Natural killer cell (primary cell): Measurements from ENCODE around the gene IL10. TPM values are rescaled to one million over a fixed set of nuclear protein-coding genes. Genes with fewer than 3 reads are reported as not detected.

Experiments used
- ATAC-seq, 3 donors: fragments of 150-1000 bp in 2 of 3; fragments of 200-7000 bp in 1 of 3; cut with Tn5 transposase; 1 replicate in 1 of 3; 2 replicates in 2 of 3; pipeline ENCODE4 v1.10.0; 2021; ENCODE audit warnings: mild to moderate bottlenecking in 2 of 3, moderate library complexity in 2 of 3
- DNase-seq, 2 donors: peaks; one replicate each; pipeline versions ENCODE4 v3.0.0 to v3.0.0-alpha.2; 2013 to 2021; ENCODE audit warnings: mixed read lengths in 1 of 2
- H3K27ac ChIP-seq: one replicate; pipeline ENCODE4 v1.5.1; 2013; ENCODE audit warnings: mild to moderate bottlenecking, low read length
- H3K27me3 ChIP-seq: one replicate; pipeline ENCODE4 v1.6.1; 2013; ENCODE audit warnings: low read length; ENCODE audit not compliant: control insufficient read depth, insufficient read depth
- H3K36me3 ChIP-seq: one replicate; pipeline ENCODE4 v1.6.1; 2013; ENCODE audit warnings: low read length; ENCODE audit not compliant: control insufficient read depth, insufficient read depth
- H3K4me1 ChIP-seq: one replicate; pipeline ENCODE4 v1.6.1; 2013; ENCODE audit warnings: low read length; ENCODE audit not compliant: control insufficient read depth, insufficient read depth
- H3K4me3 ChIP-seq: one replicate; pipeline ENCODE4 v1.5.1; 2013; ENCODE audit warnings: low read length
- H3K9me3 ChIP-seq: one replicate; pipeline ENCODE4 v1.6.1; 2013; ENCODE audit warnings: low read length; ENCODE audit not compliant: control insufficient read depth, insufficient read depth
- H3K27ac Mint-ChIP-seq, 2 donors: one replicate each; pipeline ENCODE4 v1.8.0; 2022; ENCODE audit warnings: mild to moderate bottlenecking in 2 of 2, mixed read lengths in 2 of 2, moderate library complexity in 1 of 2
- H3K27me3 Mint-ChIP-seq, 2 donors: one replicate each; pipeline ENCODE4 v1.8.0; 2022; ENCODE audit warnings: low read depth in 2 of 2, mixed read lengths in 2 of 2
- H3K36me3 Mint-ChIP-seq: one replicate; pipeline ENCODE4 v1.8.0; 2022; ENCODE audit warnings: mixed read lengths
- H3K4me1 Mint-ChIP-seq, 2 donors: one replicate each; pipeline ENCODE4 v1.8.0; 2022; ENCODE audit warnings: mixed read lengths in 2 of 2
- H3K4me3 Mint-ChIP-seq: one replicate; pipeline ENCODE4 v1.8.0; 2022; ENCODE audit warnings: mild to moderate bottlenecking, moderate library complexity, mixed read lengths
- H3K9me3 Mint-ChIP-seq, 2 donors: one replicate each; pipeline ENCODE4 v1.8.0; 2022; ENCODE audit warnings: mixed read lengths in 2 of 2
- WGBS: methylation state at CpG from one replicate; pipeline ENCODE4 v1.1.7; 2013; ENCODE audit warnings: missing lambda C conversion rate; ENCODE audit not compliant: insufficient coverage; 5-methylcytosine and 5-hydroxymethylcytosine counted together
- intact Hi-C: fragments of 100-400 bp; cut with micrococcal nuclease; formaldehyde crosslinking; loops from one replicate; pipeline ENCODE4 v1.14.2; 2022
- total RNA-seq, 4 donors: library from RNA; stranded (reverse); fragments of 120-200 nt in 1 of 4; gene quantifications; one replicate each; pipeline versions ENCODE4 v1.2.3 to v1.2.4, GENCODE V29; 2013 to 2022
- TF ChIP-seq, protein P1 (sequence below): fragments of 200-600 bp; IDR thresholded peaks from one replicate; pipeline ENCODE4 v1.8.0; 2022; ENCODE audit warnings: antibody characterized with exemption

Gene IL10
- total RNA-seq, 3 donors from 2014 or later (not counting 1 experiment from before 2014, with no cell fraction given), result 1.0 TPM; not detected in 2

DNA sequence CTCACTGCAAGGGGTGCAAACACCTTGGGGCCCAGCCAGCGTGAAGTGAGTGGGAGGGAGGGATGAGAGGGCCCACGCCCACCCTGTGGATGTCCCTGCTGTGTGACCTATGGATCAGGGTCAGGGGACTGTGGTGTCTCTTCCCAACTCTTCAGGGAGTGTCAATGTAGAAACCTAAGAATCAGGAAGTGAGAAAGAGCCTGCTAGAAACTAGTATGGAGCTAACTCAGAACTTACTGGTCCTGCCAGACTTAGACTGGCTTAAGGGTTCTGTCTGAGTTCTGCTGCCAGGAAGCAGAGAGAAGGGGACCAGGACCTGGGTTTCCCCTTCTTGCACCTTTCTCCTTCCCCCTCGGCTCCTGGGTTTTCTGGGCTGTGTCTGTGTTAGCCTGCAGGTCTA, 1.8 kb upstream of the IL10 start:
- Mint-ChIP-seq H3K4me3 (no peak overlapping the region), H3K27ac (no peak overlapping the region), H3K27me3 (peaks cover 7 to 16% of the 10 kb centered on the region in 2 donors), H3K4me1 (peaks cover 28 to 32% of the 10 kb centered on the region in 2 donors), H3K9me3 (no peaks in the 10 kb centered on the region), H3K36me3 (no peaks in the 10 kb centered on the region)
- DNase-seq, result no peak
- Histone ChIP-seq H3K9me3 (no peaks in the 10 kb centered on the region), H3K36me3 (no peaks in the 10 kb centered on the region), H3K27me3 (no peaks in the 10 kb centered on the region), H3K4me1 (peaks cover 47% of the 10 kb centered on the region), H3K27ac (no peak overlapping the region), H3K4me3 (no peak overlapping the region)
- TF ChIP-seq, protein P1, sequence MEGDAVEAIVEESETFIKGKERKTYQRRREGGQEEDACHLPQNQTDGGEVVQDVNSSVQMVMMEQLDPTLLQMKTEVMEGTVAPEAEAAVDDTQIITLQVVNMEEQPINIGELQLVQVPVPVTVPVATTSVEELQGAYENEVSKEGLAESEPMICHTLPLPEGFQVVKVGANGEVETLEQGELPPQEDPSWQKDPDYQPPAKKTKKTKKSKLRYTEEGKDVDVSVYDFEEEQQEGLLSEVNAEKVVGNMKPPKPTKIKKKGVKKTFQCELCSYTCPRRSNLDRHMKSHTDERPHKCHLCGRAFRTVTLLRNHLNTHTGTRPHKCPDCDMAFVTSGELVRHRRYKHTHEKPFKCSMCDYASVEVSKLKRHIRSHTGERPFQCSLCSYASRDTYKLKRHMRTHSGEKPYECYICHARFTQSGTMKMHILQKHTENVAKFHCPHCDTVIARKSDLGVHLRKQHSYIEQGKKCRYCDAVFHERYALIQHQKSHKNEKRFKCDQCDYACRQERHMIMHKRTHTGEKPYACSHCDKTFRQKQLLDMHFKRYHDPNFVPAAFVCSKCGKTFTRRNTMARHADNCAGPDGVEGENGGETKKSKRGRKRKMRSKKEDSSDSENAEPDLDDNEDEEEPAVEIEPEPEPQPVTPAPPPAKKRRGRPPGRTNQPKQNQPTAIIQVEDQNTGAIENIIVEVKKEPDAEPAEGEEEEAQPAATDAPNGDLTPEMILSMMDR, result no peak
- intact Hi-C loops, result no loop called here
- 74% methylated on average over 3 of the region's 3 CpGs for WGBS
- no peak for ATAC-seq

DNA sequence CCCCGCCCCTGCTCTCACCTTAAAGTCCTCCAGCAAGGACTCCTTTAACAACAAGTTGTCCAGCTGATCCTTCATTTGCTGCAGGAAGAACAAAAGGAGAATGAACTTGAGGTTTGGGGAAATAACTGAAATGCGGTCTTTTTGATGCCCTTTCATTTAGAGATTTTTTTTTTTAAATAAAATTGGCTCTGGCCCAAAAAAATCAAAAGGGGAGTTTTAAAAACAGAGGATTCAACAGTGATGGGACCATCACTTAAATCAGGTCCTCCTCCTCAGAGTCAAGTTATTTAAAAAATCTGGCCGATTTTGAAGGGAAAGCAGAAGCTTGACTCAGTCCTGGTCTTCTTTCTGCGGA, 979 bp downstream of the IL10 start:
- H3K27me3 Mint-ChIP-seq, result peaks cover 9 to 16% of the 10 kb centered on the region in 2 donors
- H3K9me3 ChIP-seq, result no peaks in the 10 kb centered on the region
- WGBS, result 70% methylated on average over 4 of the region's 4 CpGs
- H3K4me3 Mint-ChIP-seq, result no peak overlapping the region
- no peaks in the 10 kb centered on the region for H3K36me3 ChIP-seq
- intact Hi-C loops, result no loop called here
- no peaks in the 10 kb centered on the region for H3K9me3 Mint-ChIP-seq
- H3K36me3 Mint-ChIP-seq, result no peaks in the 10 kb centered on the region
- H3K4me3 ChIP-seq, result no peak overlapping the region
- ATAC-seq (no peak), DNase-seq (peak in 1 of 2 donors; percentile 42)
- peaks cover 48 to 55% of the 10 kb centered on the region in 2 donors for H3K4me1 Mint-ChIP-seq
- H3K27ac ChIP-seq, result no peak overlapping the region
- H3K27me3 ChIP-seq, result no peaks in the 10 kb centered on the region
- TF ChIP-seq, protein P1, result no peak
- H3K4me1 ChIP-seq, result peaks cover 74% of the 10 kb centered on the region
- H3K27ac Mint-ChIP-seq, result no peak overlapping the region

DNA sequence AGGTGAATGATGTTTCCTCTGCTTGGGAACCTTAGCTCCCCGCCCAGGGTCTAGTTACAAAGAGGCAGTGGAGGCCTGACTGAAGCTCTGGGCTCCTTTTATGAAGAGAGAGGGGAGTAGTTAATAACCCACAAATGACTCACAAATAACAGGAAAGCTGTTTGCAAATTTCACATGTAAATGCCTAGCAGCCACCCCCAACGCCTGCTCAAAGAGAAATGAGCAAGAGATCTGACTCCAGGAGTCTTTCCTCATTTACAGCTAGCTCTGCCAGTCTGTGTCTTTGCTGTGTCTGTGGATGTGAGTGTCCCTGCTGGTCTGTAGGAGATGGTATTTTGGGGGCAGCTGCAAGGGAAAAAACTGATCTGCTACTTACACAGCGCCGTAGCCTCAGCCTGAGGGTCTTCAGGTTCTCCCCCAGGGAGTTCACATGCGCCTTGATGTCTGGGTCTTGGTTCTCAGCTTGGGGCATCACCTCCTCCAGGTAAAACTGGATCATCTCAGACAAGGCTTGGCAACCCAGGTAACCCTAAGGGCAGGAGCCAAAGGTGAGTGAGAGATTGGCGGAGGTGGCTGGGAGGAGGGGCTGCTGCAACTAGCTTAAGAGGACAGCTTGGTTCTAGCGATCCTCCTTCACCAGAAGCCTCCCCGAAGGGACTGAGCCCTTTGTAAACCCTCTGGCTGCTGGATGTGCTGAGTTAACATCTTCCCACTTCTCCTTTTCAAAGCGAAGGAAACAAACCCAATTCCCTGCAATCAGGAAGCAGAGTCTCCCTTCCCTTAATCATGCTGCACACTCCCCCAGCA, 1.6 kb downstream of the IL10 start, which contains the start of gene IL19:
Gene IL19, plus strand, starts transcription at position 243 of the 807 bp plus-strand sequence. CDS start 65,890 bp downstream, outside the sequence.
- no peaks in the 10 kb centered on the region for H3K36me3 Mint-ChIP-seq
- H3K27me3 Mint-ChIP-seq, result peaks cover 10 to 16% of the 10 kb centered on the region in 2 donors
- H3K4me1 Mint-ChIP-seq, result peaks cover 54 to 60% of the 10 kb centered on the region in 2 donors
- ATAC-seq, result no peak
- 69% methylated on average over 9 of the region's 9 CpGs for WGBS
- H3K4me1 ChIP-seq, result peaks cover 80% of the 10 kb centered on the region
- TF ChIP-seq, protein P1, result no peak
- no peak within 1 kb of the TSS for H3K4me3 ChIP-seq
- peak within 1 kb of the TSS; percentile 52 for H3K27ac ChIP-seq
- no peaks in the 10 kb centered on the region for H3K27me3 ChIP-seq
- no peaks in the 10 kb centered on the region for H3K9me3 ChIP-seq
- peak within 1 kb of the TSS; percentile 41 to 73 for H3K27ac Mint-ChIP-seq
- no peaks in the 10 kb centered on the region for H3K9me3 Mint-ChIP-seq
- peak within 1 kb of the TSS; percentile 40 for H3K4me3 Mint-ChIP-seq
- intact Hi-C loops, result no loop called here
- no peaks in the 10 kb centered on the region for H3K36me3 ChIP-seq
- DNase-seq, result no peak
